ENCODE data around the gene ARHGAP10.
A peak's percentile ranks its signal among the peaks of the same experiment; 100 is the strongest.

ARHGAP10 gene

GRCh38 chr4:147860960-147861359, 129.1 kb downstream of the ARHGAP10 start:
- Histone ChIP-seq H3K9ac (no peak overlapping the region), H3K4me1 (ENCODE audit: low read depth, poor library complexity, severe bottlenecking) (peaks cover 38% of the 10 kb centered on the region), H2AFZ (ENCODE audit: low read depth) (no peak overlapping the region), H3K4me2 (no peak overlapping the region), H3K79me2 (ENCODE audit: insufficient read depth, low read depth) (no peaks in the 10 kb centered on the region; the same call in 1 of the 2 replicates), H4K20me1 (ENCODE audit: insufficient read depth) (no peaks in the 10 kb centered on the region; the same call in 1 of the 2 replicates), H3K27me3 (ENCODE audit: insufficient read depth, low read depth) (no peaks in the 10 kb centered on the region), H3K27ac (no peak overlapping the region), H3K4me3 (IDR thresholded peaks at IDR 0.05; ENCODE audit: insufficient read depth, low read depth, low read length) (no peak overlapping the region), H3K36me3 (ENCODE audit: insufficient read depth) (no peaks in the 10 kb centered on the region)
- no peak for TF ChIP-seq CTCF (conservative IDR thresholded peaks at IDR 0.05; ENCODE audit: low read depth, low read length)

GRCh38 chr4:147862043-147862692, 130.3 kb downstream of the ARHGAP10 start:
- peaks cover 1% of the 10 kb centered on the region for H4K20me1 ChIP-seq (ENCODE audit: insufficient read depth)
- H3K9ac ChIP-seq: no peak overlapping the region
- H3K79me2 ChIP-seq (ENCODE audit: insufficient read depth, low read depth): no peaks in the 10 kb centered on the region; the same call in 1 of the 2 replicates
- no peak overlapping the region for H3K27ac ChIP-seq
- TF ChIP-seq CTCF (conservative IDR thresholded peaks at IDR 0.05; ENCODE audit: low read depth, low read length): no peak
- peaks cover 47% of the 10 kb centered on the region for H3K4me1 ChIP-seq (ENCODE audit: low read depth, poor library complexity, severe bottlenecking)
- no peaks in the 10 kb centered on the region for H3K27me3 ChIP-seq (ENCODE audit: insufficient read depth, low read depth)
- H3K4me3 ChIP-seq (IDR thresholded peaks at IDR 0.05; ENCODE audit: insufficient read depth, low read depth, low read length): no peak overlapping the region
- no peak overlapping the region; the same call in 1 of the 2 replicates for H3K4me2 ChIP-seq
- no peak overlapping the region for H2AFZ ChIP-seq (ENCODE audit: low read depth)
- H3K36me3 ChIP-seq (ENCODE audit: insufficient read depth): no peaks in the 10 kb centered on the region

GRCh38 chr4:147863111-147863747, 131.3 kb downstream of the ARHGAP10 start:
- no peak for TF ChIP-seq CTCF (conservative IDR thresholded peaks at IDR 0.05; ENCODE audit: low read depth, low read length)
- H2AFZ ChIP-seq (ENCODE audit: low read depth): no peak overlapping the region
- no peak overlapping the region for H3K9ac ChIP-seq
- H3K27ac ChIP-seq: peak overlapping the region; percentile 13; the same call in 1 of the 2 replicates
- H4K20me1 ChIP-seq (ENCODE audit: insufficient read depth): peaks cover 3% of the 10 kb centered on the region
- no peaks in the 10 kb centered on the region; the same call in 1 of the 2 replicates for H3K79me2 ChIP-seq (ENCODE audit: insufficient read depth, low read depth)
- no peaks in the 10 kb centered on the region for H3K27me3 ChIP-seq (ENCODE audit: insufficient read depth, low read depth)
- H3K4me3 ChIP-seq (IDR thresholded peaks at IDR 0.05; ENCODE audit: insufficient read depth, low read depth, low read length): no peak overlapping the region
- H3K4me1 ChIP-seq (ENCODE audit: low read depth, poor library complexity, severe bottlenecking): peaks cover 47% of the 10 kb centered on the region
- no peaks in the 10 kb centered on the region for H3K36me3 ChIP-seq (ENCODE audit: insufficient read depth)
- peak overlapping the region; percentile 37 for H3K4me2 ChIP-seq

GRCh38 chr4:147863808-147864472, 132.1 kb downstream of the ARHGAP10 start:
- TF ChIP-seq CTCF (conservative IDR thresholded peaks at IDR 0.05; ENCODE audit: low read depth, low read length): no peak
- Histone ChIP-seq H3K4me1 (ENCODE audit: low read depth, poor library complexity, severe bottlenecking) (peaks cover 47% of the 10 kb centered on the region), H3K27me3 (ENCODE audit: insufficient read depth, low read depth) (no peaks in the 10 kb centered on the region), H4K20me1 (ENCODE audit: insufficient read depth) (peaks cover 3% of the 10 kb centered on the region), H3K79me2 (ENCODE audit: insufficient read depth, low read depth) (no peaks in the 10 kb centered on the region; the same call in 1 of the 2 replicates), H3K4me2 (peak overlapping the region; percentile 15; the same call in 1 of the 2 replicates), H3K4me3 (IDR thresholded peaks at IDR 0.05; ENCODE audit: insufficient read depth, low read depth, low read length) (no peak overlapping the region), H3K9ac (no peak overlapping the region), H2AFZ (ENCODE audit: low read depth) (no peak overlapping the region), H3K36me3 (ENCODE audit: insufficient read depth) (no peaks in the 10 kb centered on the region), H3K27ac (peak overlapping the region; percentile 13; the same call in 1 of the 2 replicates)

Data from KMS-11 (cell line).